Measurements from ENCODE around the gene BMP10.

Gene BMP10

GRCh38 chr2:68847751-68848150 lies 23.4 kb downstream of the BMP10 start:
- no peak for FAIRE-seq

DNA sequence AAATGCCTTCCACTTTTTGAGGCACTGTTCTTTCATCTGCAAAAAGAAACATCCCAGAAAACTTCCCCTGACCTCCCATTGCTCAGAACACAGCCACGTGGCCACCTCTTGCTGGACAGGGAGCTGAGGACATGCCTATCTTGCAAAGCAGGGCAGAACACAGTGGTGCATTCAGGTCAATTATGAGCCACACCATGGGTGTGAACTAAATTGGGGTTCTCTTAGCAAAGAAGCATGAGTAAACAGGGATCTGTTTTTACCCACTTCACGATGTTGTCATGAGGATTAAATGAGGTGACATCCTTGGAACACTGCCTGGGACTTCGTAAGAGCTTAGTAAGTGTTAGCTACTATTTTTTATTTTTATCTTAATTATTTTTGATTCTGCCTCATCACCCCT lies 25.1 kb downstream of the BMP10 start:
- FAIRE-seq = no peak

GRCh38 chr2:68845043-68845442 lies 26.2 kb downstream of the BMP10 start:
- FAIRE-seq = no peak

DNA sequence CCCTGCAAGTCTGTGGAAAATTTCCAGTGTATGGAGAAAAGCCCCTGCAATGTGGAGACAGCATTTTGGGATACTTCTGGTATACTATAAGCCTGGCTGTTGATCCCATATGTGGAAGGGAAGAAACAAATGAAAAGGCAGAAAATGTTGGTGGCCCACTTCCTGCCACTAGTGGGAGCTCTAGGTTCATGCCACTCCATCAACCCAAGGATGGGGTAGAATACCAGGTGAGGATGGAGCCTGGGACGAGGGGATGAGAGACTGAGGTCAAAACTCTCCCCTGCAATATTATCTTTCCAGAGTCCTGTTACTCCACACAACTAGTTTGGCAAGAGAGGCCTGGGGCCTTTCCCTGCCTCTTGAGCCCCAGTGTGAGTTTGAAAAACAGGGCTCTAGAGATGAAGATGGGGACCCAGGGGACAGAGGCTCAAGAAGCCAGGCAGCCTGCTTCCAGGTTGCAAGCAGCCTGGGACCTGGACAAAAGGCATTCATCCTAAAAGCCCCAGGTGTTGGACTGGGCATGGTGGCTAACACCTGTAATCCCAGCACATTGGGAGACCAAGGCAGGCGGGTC lies 31.9 kb downstream of the BMP10 start:
- FAIRE-seq = no peak

DNA sequence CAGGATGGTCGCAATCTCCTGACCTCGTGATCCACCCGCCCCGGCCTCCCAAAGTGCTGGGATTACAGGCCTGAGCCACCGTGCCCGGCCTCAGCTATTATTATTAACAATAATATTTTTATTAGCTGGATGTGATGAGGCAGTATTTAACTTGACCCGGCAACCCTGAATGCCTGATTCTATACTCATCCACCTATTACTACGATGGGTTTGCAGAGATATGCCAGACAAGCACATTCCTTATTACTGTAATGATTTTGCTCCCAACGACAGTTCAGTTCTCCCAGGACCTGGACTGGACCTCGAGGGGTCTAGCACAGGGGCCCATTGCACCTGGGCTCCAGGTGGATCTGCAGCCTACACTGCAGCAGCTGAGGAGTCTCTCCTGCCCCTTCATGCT lies 32.6 kb downstream of the BMP10 start:
- no peak for FAIRE-seq

DNA sequence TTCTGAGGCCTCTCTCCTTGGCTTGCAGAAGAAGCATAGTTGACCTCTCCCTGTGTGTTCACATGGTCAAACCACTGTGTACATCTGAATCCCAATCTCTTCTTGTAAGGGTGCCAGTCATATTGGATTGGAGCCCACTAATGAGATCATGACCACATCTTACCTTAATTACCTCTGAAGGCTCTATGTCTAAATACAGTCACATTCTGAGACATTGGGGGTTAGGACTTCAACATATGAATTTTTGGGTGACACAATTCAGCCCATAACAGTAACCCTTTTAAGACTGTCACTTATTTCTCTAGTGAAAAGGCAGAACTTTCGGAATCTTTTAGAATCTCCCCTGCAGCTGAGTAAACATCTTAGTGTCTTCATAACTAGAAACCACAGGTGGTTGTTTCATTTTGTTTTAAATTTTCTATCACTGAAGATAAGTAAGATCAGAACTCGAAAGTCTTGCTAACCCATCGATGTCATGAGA lies 33.3 kb downstream of the BMP10 start:
- FAIRE-seq = no peak

DNA sequence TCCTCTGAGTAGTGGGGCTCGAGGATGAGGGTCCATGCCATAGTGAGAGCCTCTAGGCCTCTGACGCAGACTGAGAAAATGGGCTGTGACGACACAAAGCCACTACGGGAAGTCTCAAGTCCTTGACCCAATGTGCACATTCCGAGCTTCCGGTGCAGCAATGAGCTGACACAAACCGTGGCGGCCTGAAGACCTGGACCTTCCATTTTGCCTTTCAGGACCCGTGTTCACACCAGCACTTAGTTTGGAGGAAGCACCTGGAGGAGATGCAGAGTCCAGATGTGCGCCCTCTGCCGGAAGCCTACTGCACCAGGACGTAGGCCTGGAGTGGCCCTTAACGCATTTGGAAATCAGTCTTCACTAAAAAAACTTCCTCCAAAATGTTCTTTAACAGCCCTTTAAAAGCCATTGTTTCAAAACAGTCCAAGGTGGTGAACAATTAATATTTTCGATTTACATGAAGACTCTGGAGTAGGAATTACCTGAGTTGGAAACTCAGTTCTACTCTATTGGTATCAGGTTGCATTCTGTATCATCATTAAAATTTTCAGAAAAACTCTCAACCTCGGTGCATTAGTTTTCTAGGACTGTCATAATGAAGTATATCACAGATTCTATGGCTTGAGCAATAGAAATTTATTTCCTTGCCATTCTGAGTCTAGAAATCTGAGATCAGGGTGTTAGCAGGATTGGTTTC lies 33.9 kb downstream of the BMP10 start:
- no peak for FAIRE-seq

DNA sequence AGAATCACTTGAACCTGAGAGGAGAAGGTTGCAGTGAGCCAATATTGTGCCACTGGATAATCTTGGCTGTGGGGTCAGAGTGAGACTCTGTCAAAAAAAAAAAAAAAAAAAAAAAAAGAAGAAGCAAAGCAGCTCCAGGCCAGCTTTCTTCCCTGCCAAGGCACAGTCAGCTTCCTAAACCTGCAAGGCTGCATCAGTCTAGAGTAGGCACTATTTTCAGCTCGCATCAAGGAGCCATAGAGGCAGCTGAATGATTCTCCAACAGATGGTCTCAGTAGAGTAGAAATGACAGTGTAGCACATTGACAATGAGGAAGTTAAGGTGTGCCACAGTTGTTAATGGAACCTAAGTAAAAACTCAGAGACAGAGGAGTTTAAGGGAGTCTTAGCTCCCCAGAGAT lies 35.6 kb downstream of the BMP10 start:
- no peak for FAIRE-seq

DNA sequence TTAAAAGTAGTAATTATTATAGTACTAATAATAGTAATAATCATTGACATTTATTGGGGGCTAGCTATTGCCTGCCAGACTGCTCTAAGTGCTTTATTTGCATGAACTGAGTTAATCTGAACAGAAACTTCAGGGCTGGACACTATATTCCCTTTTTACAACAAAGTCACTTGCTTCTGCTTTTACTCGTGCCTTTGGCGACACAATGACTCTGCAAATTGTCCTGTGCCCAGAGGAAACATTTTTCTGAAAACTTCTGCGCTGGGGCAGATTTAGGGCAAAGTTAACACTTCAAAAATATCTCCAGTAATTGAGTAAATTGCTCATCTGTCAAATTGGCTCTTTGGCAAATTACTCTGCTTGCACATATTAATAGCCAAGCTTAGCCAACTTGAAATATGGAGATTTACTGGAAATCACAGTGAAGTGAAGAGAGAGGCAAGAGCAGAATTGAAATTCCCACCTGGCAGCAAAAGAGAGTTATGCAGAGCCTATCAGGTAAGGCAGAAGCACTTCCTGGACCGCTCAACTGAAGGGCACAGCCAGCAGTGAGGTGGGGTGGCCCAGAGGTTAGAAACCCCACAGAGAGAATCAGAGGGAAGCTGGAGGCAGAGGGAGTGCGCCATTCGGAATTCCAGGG lies 36.3 kb downstream of the BMP10 start:
- FAIRE-seq = no peak

GRCh38 chr2:68833162-68833561 lies 38.0 kb downstream of the BMP10 start:
- no peak for FAIRE-seq

DNA sequence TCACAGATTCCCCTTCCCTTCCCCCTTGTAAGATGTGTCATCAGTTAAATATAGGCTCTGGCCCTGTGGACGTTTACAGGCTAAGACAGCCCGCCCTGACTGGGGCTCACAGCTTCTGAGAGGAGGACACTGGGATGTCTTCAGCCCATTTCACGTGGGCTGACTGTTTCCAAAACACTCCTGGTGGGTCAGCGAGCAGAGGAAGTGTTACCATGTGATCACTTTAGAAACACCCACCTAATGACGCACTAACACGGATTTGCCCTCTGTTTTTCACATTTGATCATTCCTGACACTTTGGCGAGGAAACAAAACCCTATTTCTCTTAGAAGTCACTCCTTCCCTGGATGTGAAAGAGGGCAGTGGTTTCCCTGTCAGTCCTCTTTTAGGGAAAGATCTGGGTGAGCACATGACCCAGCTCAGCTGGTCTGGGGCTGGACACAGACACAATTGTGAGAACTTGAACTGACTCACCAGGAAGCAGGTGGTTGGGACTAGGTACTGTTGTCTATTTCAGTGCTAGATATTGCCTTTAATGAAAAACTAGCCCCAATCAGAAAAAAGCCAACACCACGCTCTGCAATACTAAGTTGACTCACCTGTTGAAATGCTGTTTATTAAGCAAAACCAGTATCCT lies 38.8 kb downstream of the BMP10 start:
- FAIRE-seq = no peak

DNA sequence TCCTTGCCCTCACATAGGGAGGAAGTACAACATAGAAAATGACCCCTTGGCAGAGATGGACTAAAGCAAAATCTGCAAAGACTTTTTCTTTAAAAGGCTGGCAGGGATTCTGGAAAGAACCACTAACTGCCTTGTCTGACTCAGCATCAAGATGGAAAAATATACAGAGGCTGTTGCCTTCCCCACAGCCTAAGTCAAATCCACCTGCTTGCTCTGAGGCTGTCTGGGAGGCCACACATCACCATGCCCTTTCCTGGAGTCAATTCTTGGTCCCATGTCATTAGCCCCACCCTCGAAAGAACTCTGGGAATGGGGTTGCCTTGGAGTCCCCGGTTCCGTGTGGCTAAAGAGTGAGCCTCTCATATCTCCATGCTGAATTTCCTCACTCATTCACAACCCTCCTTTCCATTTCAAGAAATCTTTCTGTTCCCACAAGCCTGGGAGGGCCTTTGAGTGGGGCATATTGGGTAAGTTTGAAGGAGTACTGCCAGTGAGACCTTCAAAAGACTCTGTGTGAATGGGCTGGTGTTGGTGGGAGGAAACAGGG lies 39.4 kb downstream of the BMP10 start:
- FAIRE-seq = no peak

DNA sequence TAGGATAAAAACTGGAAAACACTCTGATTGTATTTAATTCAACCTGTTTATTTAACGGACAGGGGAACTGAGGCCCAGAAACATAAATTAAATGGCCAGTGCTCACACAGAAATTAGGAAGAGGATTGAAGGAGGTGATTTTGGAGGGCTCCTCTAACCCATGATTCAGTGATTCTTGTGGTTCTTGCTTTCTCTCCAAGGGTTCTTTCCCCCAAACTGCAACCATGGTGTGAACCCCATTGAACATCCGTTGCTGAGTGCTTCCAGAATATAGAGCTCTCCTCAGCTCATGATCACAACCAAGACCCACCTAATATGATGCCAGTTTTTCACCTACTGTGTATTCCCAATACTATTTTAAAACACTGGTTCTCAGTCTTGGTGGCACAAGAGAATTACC lies 41.4 kb downstream of the BMP10 start:
- no peak for FAIRE-seq

- no peak for FAIRE-seq
These were observed 42.1 kb downstream of the BMP10 start for GRCh38 chr2:68828887-68829708.

DNA sequence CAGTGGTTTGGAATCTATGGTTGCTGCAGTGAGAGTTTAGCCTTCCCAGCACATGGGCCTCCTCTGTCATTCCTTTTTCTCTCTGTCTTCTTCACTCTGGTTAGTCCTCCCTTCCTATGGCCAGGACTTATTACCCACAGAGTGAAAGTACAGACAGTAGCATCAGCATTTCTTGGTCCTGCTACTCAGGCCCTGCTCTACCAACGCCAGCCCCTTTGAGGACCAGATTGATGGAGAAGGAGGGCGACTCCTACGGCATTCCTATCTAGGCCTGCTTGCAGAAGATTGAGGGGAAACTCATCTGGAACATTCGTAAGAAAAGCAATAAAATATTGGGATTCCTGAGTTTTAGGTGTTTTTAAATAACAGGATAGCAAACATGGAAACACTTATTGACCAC lies 43.5 kb downstream of the BMP10 start:
- no peak for FAIRE-seq

GRCh38 chr2:68825866-68826265 lies 45.3 kb downstream of the BMP10 start:
- no peak for FAIRE-seq

DNA sequence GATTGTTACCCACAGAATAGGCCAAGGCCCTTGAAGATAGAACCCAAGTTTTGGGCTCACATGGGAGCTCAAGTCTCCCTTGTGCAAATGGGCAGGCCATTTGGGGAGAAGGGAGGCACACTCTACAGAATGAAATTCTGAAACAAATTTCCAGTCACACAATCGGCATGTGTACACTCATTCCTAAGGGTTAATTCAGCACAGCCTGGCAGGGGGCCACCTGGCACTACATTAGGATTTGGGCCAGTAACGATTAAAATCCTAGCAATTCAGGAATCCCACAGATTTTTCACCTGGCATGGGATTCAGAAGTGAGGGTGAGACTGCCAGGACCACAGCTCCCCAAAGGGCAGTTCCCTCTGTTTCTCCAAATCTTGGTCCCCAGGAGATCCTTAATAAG lies 46.4 kb downstream of the BMP10 start:
- no peak for FAIRE-seq

GRCh38 chr2:68822207-68822872 lies 48.9 kb downstream of the BMP10 start:
- FAIRE-seq = no peak

DNA sequence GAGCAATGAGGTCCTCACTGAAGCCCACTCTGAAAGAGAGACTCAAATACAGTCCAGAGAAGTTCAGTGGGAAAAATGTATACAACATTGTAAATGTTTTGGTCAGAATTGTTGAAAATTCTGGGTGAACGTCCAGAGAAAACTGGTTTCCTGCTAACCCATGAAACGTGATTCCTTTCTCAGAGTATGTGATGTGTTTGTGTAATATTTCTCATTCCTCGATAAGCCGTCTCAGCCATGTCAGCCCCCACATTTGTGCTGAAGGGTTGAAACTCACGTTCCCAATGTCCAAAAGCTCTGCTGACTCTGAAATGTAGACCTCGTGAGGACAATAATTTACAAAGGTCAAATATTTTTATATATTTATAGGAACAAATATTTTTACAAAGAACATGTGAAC lies 51.6 kb downstream of the BMP10 start:
- FAIRE-seq = no peak

GRCh38 chr2:68817306-68817705 lies 53.9 kb downstream of the BMP10 start:
- FAIRE-seq = no peak

Measured in islet of Langerhans (tissue), 1 donor.